Bronchial smooth muscle cell (primary cell): Measurements from ENCODE around the gene CASP14. TPM values are rescaled to one million over a fixed set of nuclear protein-coding genes. Genes with fewer than 3 reads are reported as not detected.

Experiments used
- total RNA-seq: library from RNA; depleted of rRNA; stranded (reverse); fragments of >200 nt; gene quantifications from 2 replicates; pipeline ENCODE4 v1.2.1, GENCODE V29; 2014

Gene CASP14, protein sequence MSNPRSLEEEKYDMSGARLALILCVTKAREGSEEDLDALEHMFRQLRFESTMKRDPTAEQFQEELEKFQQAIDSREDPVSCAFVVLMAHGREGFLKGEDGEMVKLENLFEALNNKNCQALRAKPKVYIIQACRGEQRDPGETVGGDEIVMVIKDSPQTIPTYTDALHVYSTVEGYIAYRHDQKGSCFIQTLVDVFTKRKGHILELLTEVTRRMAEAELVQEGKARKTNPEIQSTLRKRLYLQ
- total RNA-seq, result not detected in 2 replicates

GRCh38 chr19:15048885-15049541, at the start of gene CASP14:
TSS of gene CASP14 (plus strand) at chr19:15049480. CDS start at chr19:15052252, 2,772 bp downstream.

GRCh38 chr19:15081911-15082310, 32.6 kb downstream of the CASP14 start, which contains the start of gene OR1I1:
TSS of gene OR1I1 (plus strand) at chr19:15082211. CDS start at chr19:15087066, 4,855 bp downstream.

GRCh38 chr19:15107061-15108010, 58.1 kb downstream of the CASP14 start, which contains the start of gene SYDE1:
TSS of gene SYDE1 (plus strand) at chr19:15107401. CDS start at chr19:15107434, 33 bp downstream.

Other genes starting within 250 kb of the CASP14 start
- not detected in 2 replicates for gene OR7A5, start 214.3 kb upstream of the CASP14 start, total RNA-seq
- gene OR7C1, start 214.3 kb upstream of the CASP14 start, total RNA-seq, result not detected in 2 replicates
- not detected in 2 replicates for gene OR7A10, start 200.6 kb upstream of the CASP14 start, total RNA-seq
- gene OR7A17, start 163.3 kb upstream of the CASP14 start, total RNA-seq, result not detected in 2 replicates
- gene OR7C2, start 108.0 kb upstream of the CASP14 start, total RNA-seq, result not detected in 2 replicates
- not detected in 2 replicates for gene SLC1A6, start 69.6 kb upstream of the CASP14 start, total RNA-seq
- 0.26 TPM in 1 of 2 replicates, not detected in the other for gene OR1I1, start 32.7 kb downstream of the CASP14 start, total RNA-seq
- gene SYDE1, start 57.9 kb downstream of the CASP14 start, total RNA-seq, result 10.1 TPM in 2 replicates
- 13.2 and 21.0 TPM in 2 replicates for gene NOTCH3, start 151.5 kb downstream of the CASP14 start, total RNA-seq
- gene EPHX3, start 183.0 kb downstream of the CASP14 start, total RNA-seq, result 0.16 TPM in 1 of 2 replicates, not detected in the other